Left lung (tissue), 10 donors: ENCODE measurements around the gene SUFU. TPM values are rescaled to one million over a fixed set of nuclear protein-coding genes. Genes with fewer than 3 reads are reported as not detected.

ENCODE experiments used
- ATAC-seq: fragments of 200-7000 bp; cut with Tn5 transposase; one replicate; pipeline ENCODE4 v1.9.1; 2020; ENCODE audit warnings: moderate library complexity
- DNase-seq, 4 donors: peaks; one replicate each; pipeline ENCODE4 v3.0.0-alpha.2; 2013 to 2020
- H3K27ac ChIP-seq, 2 donors: fragments of 200-600 bp; sonication (generic) in 1 of 2; one replicate each; pipeline versions ENCODE4 v1.5.0 to v1.8.0; 2020 to 2021
- H3K27me3 ChIP-seq, 2 donors: fragments of 200-600 bp; sonication (generic) in 1 of 2; one replicate each; pipeline versions ENCODE4 v1.5.0 to v1.8.0; 2020 to 2021
- H3K36me3 ChIP-seq, 2 donors: fragments of 200-600 bp; sonication (generic) in 1 of 2; one replicate each; pipeline versions ENCODE4 v1.5.0 to v1.8.0; 2020 to 2021
- H3K4me1 ChIP-seq, 2 donors: fragments of 200-600 bp; one replicate each; pipeline ENCODE4 v1.8.0; 2021
- H3K4me3 ChIP-seq, 2 donors: fragments of 200-600 bp; sonication (generic) in 1 of 2; one replicate each; pipeline versions ENCODE4 v1.5.0 to v1.8.0; 2020 to 2021; ENCODE audit warnings: mild to moderate bottlenecking in 1 of 2
- H3K9me3 ChIP-seq, 2 donors: fragments of 200-600 bp; sonication (generic) in 1 of 2; one replicate each; pipeline versions ENCODE4 v1.5.0 to v1.8.0; 2020 to 2021
- intact Hi-C, 2 donors: fragments of 100-400 bp; cut with DNase I; formaldehyde crosslinking; loops; one replicate each; pipeline versions ENCODE4 v1.11.2 to v1.14.2; 2022
- polyA plus RNA-seq, 6 donors: library from polyadenylated mRNA; unstranded; fragments of 120-200 nt; gene quantifications; one replicate each; pipeline ENCODE4 v1.2.1, GENCODE V29; 2013; ENCODE audit not compliant: insufficient read length in 6 of 6
- total RNA-seq, 2 donors: library from RNA; stranded (reverse); fragmentation: NEBNext Ultra II Directional; extraction: Animal tissue kit (Norgen Biotek cat#: 25700); gene quantifications; one replicate each; pipeline ENCODE4 v1.2.1, GENCODE V29; 2021
- TF ChIP-seq, protein P1 (sequence below), 2 donors: fragments of 200-600 bp; sonication (generic) in 1 of 2; IDR thresholded peaks; one replicate each; pipeline versions ENCODE4 v1.5.0 to v1.8.0; 2021; ENCODE audit warnings: antibody characterized with exemption in 2 of 2
- donor health status: DM: no; HTN: yes; CAD: no.
- donor health status: DM: no; HTN: no; CAD: no.

Gene SUFU
- total and polyA plus RNA-seq, 8 donors, result 13.4 to 30.7 (median 27.7) TPM

DNA sequence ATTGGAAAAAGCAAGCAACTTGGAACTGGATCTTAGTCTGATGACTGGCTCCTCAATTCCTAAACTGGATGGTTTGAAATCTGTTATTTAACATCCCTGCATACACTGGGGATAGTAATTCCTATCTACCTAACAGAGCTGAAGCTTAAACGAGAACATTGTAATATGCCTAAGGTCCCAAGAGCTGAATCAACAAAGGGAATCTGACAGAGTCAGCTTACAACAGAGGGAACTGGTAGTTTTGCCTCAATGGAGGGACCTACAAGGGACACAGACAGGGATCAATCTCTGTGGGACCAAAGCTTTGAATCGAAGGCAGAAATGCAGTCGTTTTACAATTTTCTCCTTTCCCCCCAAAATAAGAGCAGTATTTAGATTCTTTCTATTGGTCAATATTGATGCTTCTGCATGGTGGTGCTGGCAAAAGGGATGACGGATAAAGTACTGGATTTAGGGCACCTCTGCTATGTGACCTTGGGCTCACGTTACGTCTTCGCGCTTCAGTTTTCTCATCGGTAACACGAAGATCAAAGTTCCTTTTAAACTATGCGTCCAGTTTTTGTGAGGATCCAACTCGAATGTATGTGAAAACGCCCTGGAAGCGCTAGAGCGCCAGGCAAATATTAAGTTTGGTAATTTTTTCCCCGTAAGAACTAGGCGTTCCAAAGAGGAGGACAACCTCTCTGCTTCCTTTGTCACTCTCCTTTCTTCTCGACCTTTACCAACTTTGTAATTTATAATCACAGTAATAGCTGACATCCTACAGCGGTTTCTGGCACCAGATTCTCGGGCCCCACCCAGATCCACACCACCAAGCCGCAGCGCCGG lies 2.4 kb upstream of the SUFU start:
- DNase-seq (no peak), ATAC-seq (no peak)
- H3K27ac ChIP-seq, result peak overlapping the region; percentile 74 to 91
- TF ChIP-seq, protein P1, sequence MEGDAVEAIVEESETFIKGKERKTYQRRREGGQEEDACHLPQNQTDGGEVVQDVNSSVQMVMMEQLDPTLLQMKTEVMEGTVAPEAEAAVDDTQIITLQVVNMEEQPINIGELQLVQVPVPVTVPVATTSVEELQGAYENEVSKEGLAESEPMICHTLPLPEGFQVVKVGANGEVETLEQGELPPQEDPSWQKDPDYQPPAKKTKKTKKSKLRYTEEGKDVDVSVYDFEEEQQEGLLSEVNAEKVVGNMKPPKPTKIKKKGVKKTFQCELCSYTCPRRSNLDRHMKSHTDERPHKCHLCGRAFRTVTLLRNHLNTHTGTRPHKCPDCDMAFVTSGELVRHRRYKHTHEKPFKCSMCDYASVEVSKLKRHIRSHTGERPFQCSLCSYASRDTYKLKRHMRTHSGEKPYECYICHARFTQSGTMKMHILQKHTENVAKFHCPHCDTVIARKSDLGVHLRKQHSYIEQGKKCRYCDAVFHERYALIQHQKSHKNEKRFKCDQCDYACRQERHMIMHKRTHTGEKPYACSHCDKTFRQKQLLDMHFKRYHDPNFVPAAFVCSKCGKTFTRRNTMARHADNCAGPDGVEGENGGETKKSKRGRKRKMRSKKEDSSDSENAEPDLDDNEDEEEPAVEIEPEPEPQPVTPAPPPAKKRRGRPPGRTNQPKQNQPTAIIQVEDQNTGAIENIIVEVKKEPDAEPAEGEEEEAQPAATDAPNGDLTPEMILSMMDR (IDR thresholded peaks at IDR 0.05), result no peak
- H3K9me3 ChIP-seq, result no peaks in the 10 kb centered on the region
- peaks cover 33 to 71% of the 10 kb centered on the region in 2 donors for H3K4me1 ChIP-seq
- intact Hi-C loops, result loop anchor here in 1 of 2 donors (10.0 kb wide), 1 partner anchor 83 kb away; no protein-coding TSS in a partner anchor
- no peaks in the 10 kb centered on the region for H3K27me3 ChIP-seq
- H3K36me3 ChIP-seq, result peaks cover 0 to 3% of the 10 kb centered on the region in 2 donors
- peak overlapping the region; percentile 38 to 92 for H3K4me3 ChIP-seq

DNA sequence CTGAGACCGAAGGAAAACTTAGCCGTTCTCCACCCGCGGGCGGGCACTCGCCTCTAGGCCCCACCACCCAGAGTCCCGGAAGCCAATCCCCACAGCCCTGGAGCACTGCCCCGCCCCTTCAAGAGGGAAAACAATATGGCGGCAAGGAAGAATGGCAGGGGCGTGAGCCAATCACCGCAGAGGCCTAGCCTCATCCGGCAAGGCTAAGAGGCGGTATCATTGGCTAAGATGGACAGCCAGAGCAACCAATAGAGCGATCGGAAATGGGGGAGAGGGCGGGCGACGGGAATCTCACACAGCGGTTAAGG lies 1.8 kb upstream of the SUFU start:
- peaks cover 36 to 77% of the 10 kb centered on the region in 2 donors for H3K4me1 ChIP-seq

DNA sequence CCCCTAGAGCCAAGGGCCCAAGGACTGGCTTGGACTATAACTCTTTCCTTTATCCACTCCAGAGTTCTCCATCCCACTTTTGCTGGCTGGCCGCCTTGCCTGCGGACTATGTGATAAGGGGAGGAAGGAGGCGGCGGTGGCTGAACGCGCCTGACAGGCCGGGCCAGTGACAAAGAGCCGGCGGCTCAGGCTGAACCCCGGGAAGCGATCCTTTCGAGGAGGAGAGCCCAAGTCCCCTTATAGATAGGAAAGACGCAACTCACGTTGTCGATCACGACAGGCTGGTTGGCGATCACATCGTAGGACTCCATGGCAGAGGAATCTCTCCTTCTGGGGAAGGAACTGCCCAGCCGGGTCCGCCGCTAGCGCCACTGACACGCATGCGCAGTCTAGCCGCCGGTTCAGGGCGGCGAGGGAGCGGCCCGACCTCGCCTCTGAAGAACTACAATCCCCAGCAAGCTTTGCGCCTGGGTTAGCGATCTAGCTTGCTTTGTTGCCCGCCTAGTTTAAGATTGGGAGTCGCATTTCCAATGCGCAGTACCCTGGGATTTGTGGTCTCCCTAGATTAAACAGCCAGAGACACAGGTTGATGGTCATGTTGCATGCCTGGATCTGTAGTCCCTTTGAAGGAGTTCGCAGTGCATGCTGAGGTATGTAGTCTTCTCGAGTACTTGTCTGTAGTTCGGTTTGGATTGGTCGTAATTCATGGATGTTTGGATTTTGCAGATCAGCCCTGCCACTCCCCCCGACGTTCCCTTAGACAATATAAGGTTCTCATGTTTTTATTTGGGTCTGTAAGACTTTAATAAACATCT lies 1.2 kb upstream of the SUFU start, which contains the start of gene ACTR1A:
Gene ACTR1A (minus strand): TSS at position 376 of the 815 bp plus-strand sequence. CDS start 65 bp downstream, at position 311.
- Histone ChIP-seq H3K4me1 (peaks cover 41 to 81% of the 10 kb centered on the region in 2 donors), H3K27ac (peak within 1 kb of the TSS; percentile 85 to 91), H3K27me3 (no peaks in the 10 kb centered on the region), H3K4me3 (peak within 1 kb of the TSS; percentile 92 to 97), H3K36me3 (no peaks in the 10 kb centered on the region), H3K9me3 (no peaks in the 10 kb centered on the region)
- intact Hi-C loops, result loop anchor here in 1 of 2 donors (10.0 kb wide), 1 partner anchor 82 kb away; no protein-coding TSS in a partner anchor
- TF ChIP-seq, protein P1 (IDR thresholded peaks at IDR 0.05), result no peak
- ATAC-seq (peak; percentile 84), DNase-seq (peak; percentile 97 to 99 (median 98))

More for the DNA sequence above, 1.8 kb upstream of the SUFU start:
- no peaks in the 10 kb centered on the region for H3K27me3 ChIP-seq
- TF ChIP-seq, protein P1 (IDR thresholded peaks at IDR 0.05), result no peak
- H3K9me3 ChIP-seq, result no peaks in the 10 kb centered on the region
- peak overlapping the region; percentile 92 to 97 for H3K4me3 ChIP-seq
- peak; percentile 82 for ATAC-seq
- H3K27ac ChIP-seq, result peak overlapping the region; percentile 85 to 91
- intact Hi-C loops, result loop anchor here in 1 of 2 donors (10.0 kb wide), 1 partner anchor 83 kb away; no protein-coding TSS in a partner anchor
- peak; percentile 98 to 100 (median 100) for DNase-seq
- H3K36me3 ChIP-seq, result peaks cover 0 to 2% of the 10 kb centered on the region in 2 donors

DNA sequence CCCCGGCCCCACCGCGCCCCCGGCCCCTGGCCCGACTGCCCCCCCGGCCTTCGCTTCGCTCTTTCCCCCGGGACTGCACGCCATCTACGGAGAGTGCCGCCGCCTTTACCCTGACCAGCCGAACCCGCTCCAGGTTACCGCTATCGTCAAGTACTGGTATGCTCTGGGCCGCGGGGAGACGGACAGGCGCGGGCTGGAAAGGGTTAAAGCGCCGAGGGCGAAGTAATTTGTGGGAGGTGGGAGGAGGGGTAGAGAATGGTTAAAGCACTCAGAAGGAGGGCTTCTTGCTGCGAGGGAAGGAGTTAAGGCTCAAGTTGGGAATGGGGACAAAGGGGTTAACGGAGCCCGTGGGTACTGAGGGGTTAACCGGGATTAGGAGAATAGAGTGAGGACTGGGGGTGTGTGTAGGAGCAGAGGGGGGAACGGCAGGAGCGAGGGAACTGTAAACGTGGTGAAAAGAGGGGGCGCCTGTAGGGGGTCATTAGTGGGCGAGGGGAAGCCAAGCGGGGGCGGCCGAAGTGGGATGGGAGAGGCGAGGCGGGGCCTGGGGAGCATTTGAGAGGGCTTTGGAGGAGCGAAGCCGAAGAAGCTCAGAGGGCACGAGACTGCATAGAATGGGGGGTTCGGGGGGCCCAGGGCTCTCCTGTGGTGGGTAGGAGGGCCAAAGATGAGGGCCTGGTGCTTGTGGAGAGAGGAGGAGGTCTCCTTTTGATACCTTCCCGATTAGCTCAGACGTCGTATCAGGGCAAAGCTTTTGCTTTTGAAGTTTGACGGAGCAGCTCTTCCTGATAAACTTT lies 605 bp downstream of the SUFU start:
- H3K4me1 ChIP-seq, result peaks cover 41 to 77% of the 10 kb centered on the region in 2 donors
- peaks cover 0 to 5% of the 10 kb centered on the region in 2 donors for H3K36me3 ChIP-seq
- peak; percentile 42 to 84 (median 52) for DNase-seq
- intact Hi-C loops, result loop anchor here in 1 of 2 donors (10.0 kb wide), 1 partner anchor 80 kb away; no protein-coding TSS in a partner anchor
- peak overlapping the region; percentile 67 to 92 for H3K4me3 ChIP-seq
- no peaks in the 10 kb centered on the region for H3K9me3 ChIP-seq
- ATAC-seq, result no peak
- TF ChIP-seq, protein P1 (IDR thresholded peaks at IDR 0.05), result no peak
- H3K27me3 ChIP-seq, result no peaks in the 10 kb centered on the region
- peak overlapping the region; percentile 75 to 91 for H3K27ac ChIP-seq
